Measurements from ENCODE around the gene RAB28.

- TF ChIP-seq CTCF (IDR thresholded peaks at IDR 0.05; ENCODE audit: low read depth, low read length): no peak
- TF ChIP-seq EZH2phosphoT487 (IDR thresholded peaks at IDR 0.05; ENCODE audit: low read depth): no peak
Measured at GRCh38 chr4:13493793-13494192, 9.7 kb upstream of the RAB28 start.
